Fibroblast of lung (primary cell): ENCODE results near the gene CALN1.

Experiments used
- EZH2 ChIP-seq: IDR thresholded peaks from 2 replicates; pipeline ENCODE4 v1.5.1; 2012; ENCODE audit warnings: low read length, control low read depth, mild to moderate bottlenecking; ENCODE audit errors: missing control alignments
- TF ChIP-seq, protein P1 (sequence below), 2 donors: IDR thresholded peaks in 1 of 2; conservative IDR thresholded peaks in 1 of 2; 1 replicate in 1 of 2; 2 replicates in 1 of 2; pipeline ENCODE4 v1.5.1; 2011 to 2012; ENCODE audit warnings: low read length in 2 of 2, control low read depth in 1 of 2, inconsistent platforms in 1 of 2, low read depth in 1 of 2, mild to moderate bottlenecking in 1 of 2

GRCh38 chr7:72080341-72080766 lies 331.8 kb downstream of the CALN1 start:
- TF ChIP-seq, protein P1, sequence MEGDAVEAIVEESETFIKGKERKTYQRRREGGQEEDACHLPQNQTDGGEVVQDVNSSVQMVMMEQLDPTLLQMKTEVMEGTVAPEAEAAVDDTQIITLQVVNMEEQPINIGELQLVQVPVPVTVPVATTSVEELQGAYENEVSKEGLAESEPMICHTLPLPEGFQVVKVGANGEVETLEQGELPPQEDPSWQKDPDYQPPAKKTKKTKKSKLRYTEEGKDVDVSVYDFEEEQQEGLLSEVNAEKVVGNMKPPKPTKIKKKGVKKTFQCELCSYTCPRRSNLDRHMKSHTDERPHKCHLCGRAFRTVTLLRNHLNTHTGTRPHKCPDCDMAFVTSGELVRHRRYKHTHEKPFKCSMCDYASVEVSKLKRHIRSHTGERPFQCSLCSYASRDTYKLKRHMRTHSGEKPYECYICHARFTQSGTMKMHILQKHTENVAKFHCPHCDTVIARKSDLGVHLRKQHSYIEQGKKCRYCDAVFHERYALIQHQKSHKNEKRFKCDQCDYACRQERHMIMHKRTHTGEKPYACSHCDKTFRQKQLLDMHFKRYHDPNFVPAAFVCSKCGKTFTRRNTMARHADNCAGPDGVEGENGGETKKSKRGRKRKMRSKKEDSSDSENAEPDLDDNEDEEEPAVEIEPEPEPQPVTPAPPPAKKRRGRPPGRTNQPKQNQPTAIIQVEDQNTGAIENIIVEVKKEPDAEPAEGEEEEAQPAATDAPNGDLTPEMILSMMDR (conservative IDR thresholded peaks at IDR 0.05 in 1 of 2, IDR thresholded peaks at IDR 0.05 in 1 of 2; ENCODE audit: low read depth in 1 of 2, low read length in 2 of 2), result no peak
- TF ChIP-seq EZH2, result no peak
